ENCODE results near the gene NEK11. TPM values are rescaled to one million over a fixed set of nuclear protein-coding genes. Genes with fewer than 3 reads are reported as not detected.

NEK11 gene
- total and polyA plus RNA-seq, 4 donors, result 4.0 to 36.3 (median 9.8) TPM

GRCh38 chr3:131396170-131396569 is 369.5 kb downstream of the NEK11 start:
- H3K4me1 ChIP-seq (ENCODE audit: control insufficient read depth in 5 of 5, insufficient read depth in 5 of 5, low read length in 5 of 5), result peaks cover 0 to 5% (median 0%) of the 10 kb centered on the region in 5 donors
- peaks cover 0 to 2% (median 0%) of the 10 kb centered on the region in 4 donors for H3K9me3 ChIP-seq (ENCODE audit: control insufficient read depth in 4 of 4, insufficient read depth in 3 of 4, low read length in 3 of 4)
- DNase-seq (no peak), ATAC-seq (ENCODE audit: insufficient read depth, low FRiP score) (no peak)
- TF ChIP-seq, protein P1, sequence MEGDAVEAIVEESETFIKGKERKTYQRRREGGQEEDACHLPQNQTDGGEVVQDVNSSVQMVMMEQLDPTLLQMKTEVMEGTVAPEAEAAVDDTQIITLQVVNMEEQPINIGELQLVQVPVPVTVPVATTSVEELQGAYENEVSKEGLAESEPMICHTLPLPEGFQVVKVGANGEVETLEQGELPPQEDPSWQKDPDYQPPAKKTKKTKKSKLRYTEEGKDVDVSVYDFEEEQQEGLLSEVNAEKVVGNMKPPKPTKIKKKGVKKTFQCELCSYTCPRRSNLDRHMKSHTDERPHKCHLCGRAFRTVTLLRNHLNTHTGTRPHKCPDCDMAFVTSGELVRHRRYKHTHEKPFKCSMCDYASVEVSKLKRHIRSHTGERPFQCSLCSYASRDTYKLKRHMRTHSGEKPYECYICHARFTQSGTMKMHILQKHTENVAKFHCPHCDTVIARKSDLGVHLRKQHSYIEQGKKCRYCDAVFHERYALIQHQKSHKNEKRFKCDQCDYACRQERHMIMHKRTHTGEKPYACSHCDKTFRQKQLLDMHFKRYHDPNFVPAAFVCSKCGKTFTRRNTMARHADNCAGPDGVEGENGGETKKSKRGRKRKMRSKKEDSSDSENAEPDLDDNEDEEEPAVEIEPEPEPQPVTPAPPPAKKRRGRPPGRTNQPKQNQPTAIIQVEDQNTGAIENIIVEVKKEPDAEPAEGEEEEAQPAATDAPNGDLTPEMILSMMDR (IDR thresholded peaks at IDR 0.05; ENCODE audit: control extremely low read depth, extremely low read depth), result no peak
- no peak overlapping the region for H3K9ac ChIP-seq (ENCODE audit: insufficient read depth in 1 of 2, low read length in 2 of 2)
- no peaks in the 10 kb centered on the region for H3K36me3 ChIP-seq (ENCODE audit: control insufficient read depth in 4 of 4, insufficient read depth in 4 of 4, low read length in 4 of 4)
- no peak overlapping the region for H3K27ac ChIP-seq (ENCODE audit: low read depth in 1 of 2, low read length in 1 of 2)
- no peak overlapping the region for H3K4me3 ChIP-seq
- H3K27me3 ChIP-seq (ENCODE audit: control insufficient read depth in 3 of 3, insufficient read depth in 3 of 3, low read length in 2 of 3), result peaks cover 0 to 3% (median 0%) of the 10 kb centered on the region in 3 donors

DNA sequence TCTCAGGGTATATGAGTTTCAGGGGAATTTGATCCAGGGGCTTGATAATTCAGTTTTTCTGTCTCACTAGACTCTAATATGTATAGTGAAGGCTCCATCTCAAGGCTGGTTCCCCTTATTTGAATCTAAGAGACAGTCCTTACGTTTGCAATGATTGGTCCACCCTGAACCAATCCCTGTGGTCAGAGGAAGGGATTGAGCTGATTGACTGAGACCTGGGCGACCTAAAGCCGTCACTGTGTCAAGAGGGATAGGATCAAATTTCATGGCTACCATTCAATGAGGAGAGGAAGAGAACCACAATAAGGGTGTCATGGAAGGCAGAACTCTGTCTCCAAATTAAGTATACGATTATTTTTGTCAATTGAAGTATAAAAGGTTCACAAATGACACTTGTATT is 371.2 kb downstream of the NEK11 start:
- Histone ChIP-seq H3K36me3 (ENCODE audit: control insufficient read depth in 4 of 4, insufficient read depth in 4 of 4, low read length in 4 of 4) (no peaks in the 10 kb centered on the region), H3K4me1 (ENCODE audit: control insufficient read depth in 5 of 5, insufficient read depth in 5 of 5, low read length in 5 of 5) (peaks cover 0 to 5% (median 0%) of the 10 kb centered on the region in 5 donors), H3K27ac (ENCODE audit: low read depth in 1 of 2, low read length in 1 of 2) (no peak overlapping the region), H3K9ac (ENCODE audit: insufficient read depth in 1 of 2, low read length in 2 of 2) (no peak overlapping the region), H3K4me3 (no peak overlapping the region), H3K9me3 (ENCODE audit: control insufficient read depth in 4 of 4, insufficient read depth in 3 of 4, low read length in 3 of 4) (no peaks in the 10 kb centered on the region), H3K27me3 (ENCODE audit: control insufficient read depth in 3 of 3, insufficient read depth in 3 of 3, low read length in 2 of 3) (peaks cover 0 to 3% (median 0%) of the 10 kb centered on the region in 3 donors)
- DNase-seq (no peak), ATAC-seq (ENCODE audit: insufficient read depth, low FRiP score) (no peak)
- TF ChIP-seq, protein P1 (IDR thresholded peaks at IDR 0.05; ENCODE audit: control extremely low read depth, extremely low read depth), result no peak
- WGBS, 2 donors, result 78 to 89% methylated on average over 4 of the region's 4 CpGs

Small RNA genes lying within 50 kb of the gene (small RNA-seq; reads per million reads assigned to genes)
- not detected for gene RNU6-726P (ENCODE audit: low replicate concordance)

Other genes starting within 250 kb of the NEK11 start
- 100 to 1,000 TPM in 1 of 2 donors, 10 to 100 TPM in 1; 95.9 to 126 TPM for gene ATP2C1, start 132.8 kb upstream of the NEK11 start, total RNA-seq
- 10 to 100 TPM; 41.4 to 52.4 TPM for gene ATP2C1, start 132.8 kb upstream of the NEK11 start, polyA plus RNA-seq
- gene ASTE1, start 52 bp upstream of the NEK11 start, total RNA-seq, result 1 to 10 TPM; 5.9 to 7.2 TPM
- gene ASTE1, start 52 bp upstream of the NEK11 start, polyA plus RNA-seq, result 1 to 10 TPM; 2.3 to 3.9 TPM

All from lung (tissue), 13 donors.